GM18868 (cell line): Measurements from ENCODE around the gene PPP1R26.
A peak's percentile ranks its signal among the peaks of the same experiment; 100 is the strongest.

Source experiments
- ATAC-seq: cut with Tn5 transposase; IDR thresholded peaks from one replicate; pipeline ENCODE4 v1.9.1; 2021; ENCODE audit warnings: mild to moderate bottlenecking, moderate library complexity; ENCODE audit not compliant: unreplicated experiment

Gene PPP1R26

GRCh38 chr9:135486267-135487065 lies 6.9 kb downstream of the PPP1R26 start:
- no peak for ATAC-seq

GRCh38 chr9:135487281-135488012 lies 7.9 kb downstream of the PPP1R26 start:
- no peak for ATAC-seq

- ATAC-seq, result no peak
These were observed 8.4 kb downstream of the PPP1R26 start for GRCh38 chr9:135488013-135488330.

- no peak for ATAC-seq
These were observed 8.9 kb downstream of the PPP1R26 start for GRCh38 chr9:135488527-135488926.

GRCh38 chr9:135489188-135489906 lies 9.8 kb downstream of the PPP1R26 start:
- no peak for ATAC-seq

GRCh38 chr9:135490166-135490870 lies 10.7 kb downstream of the PPP1R26 start:
- ATAC-seq, result no peak

GRCh38 chr9:135490980-135491464 lies 11.4 kb downstream of the PPP1R26 start:
- ATAC-seq, result no peak

GRCh38 chr9:135491764-135492163 lies 12.2 kb downstream of the PPP1R26 start:
- no peak for ATAC-seq

GRCh38 chr9:135492886-135493669 lies 13.5 kb downstream of the PPP1R26 start:
- no peak for ATAC-seq

- ATAC-seq, result no peak
These were observed 15.4 kb downstream of the PPP1R26 start for GRCh38 chr9:135494791-135495559.

GRCh38 chr9:135498381-135499126 lies 19.0 kb downstream of the PPP1R26 start:
- ATAC-seq, result no peak

GRCh38 chr9:135499326-135500070 lies 19.9 kb downstream of the PPP1R26 start:
- no peak for ATAC-seq

GRCh38 chr9:135500071-135500524 lies 20.5 kb downstream of the PPP1R26 start:
- no peak for ATAC-seq

GRCh38 chr9:135500525-135501260 lies 21.1 kb downstream of the PPP1R26 start, which contains the start of gene MRPS2:
Gene MRPS2 (plus strand): TSS chr9:135500682. CDS start chr9:135500711, 29 bp downstream.
- peak; percentile 82 for ATAC-seq

- ATAC-seq, result no peak
These were observed 21.9 kb downstream of the PPP1R26 start for GRCh38 chr9:135501261-135502167.
